GM18861 (cell line): ENCODE results near the gene ARMC5.
"Not testable (repeated sequence)": the region's sequence is repeated elsewhere in the genome, so short reads cannot be mapped to it uniquely, and the experiment has no call there.

Experiments used
- ATAC-seq: cut with Tn5 transposase; IDR thresholded peaks from one replicate; pipeline ENCODE4 v1.9.1; 2021; ENCODE audit not compliant: unreplicated experiment

ARMC5 gene, protein sequence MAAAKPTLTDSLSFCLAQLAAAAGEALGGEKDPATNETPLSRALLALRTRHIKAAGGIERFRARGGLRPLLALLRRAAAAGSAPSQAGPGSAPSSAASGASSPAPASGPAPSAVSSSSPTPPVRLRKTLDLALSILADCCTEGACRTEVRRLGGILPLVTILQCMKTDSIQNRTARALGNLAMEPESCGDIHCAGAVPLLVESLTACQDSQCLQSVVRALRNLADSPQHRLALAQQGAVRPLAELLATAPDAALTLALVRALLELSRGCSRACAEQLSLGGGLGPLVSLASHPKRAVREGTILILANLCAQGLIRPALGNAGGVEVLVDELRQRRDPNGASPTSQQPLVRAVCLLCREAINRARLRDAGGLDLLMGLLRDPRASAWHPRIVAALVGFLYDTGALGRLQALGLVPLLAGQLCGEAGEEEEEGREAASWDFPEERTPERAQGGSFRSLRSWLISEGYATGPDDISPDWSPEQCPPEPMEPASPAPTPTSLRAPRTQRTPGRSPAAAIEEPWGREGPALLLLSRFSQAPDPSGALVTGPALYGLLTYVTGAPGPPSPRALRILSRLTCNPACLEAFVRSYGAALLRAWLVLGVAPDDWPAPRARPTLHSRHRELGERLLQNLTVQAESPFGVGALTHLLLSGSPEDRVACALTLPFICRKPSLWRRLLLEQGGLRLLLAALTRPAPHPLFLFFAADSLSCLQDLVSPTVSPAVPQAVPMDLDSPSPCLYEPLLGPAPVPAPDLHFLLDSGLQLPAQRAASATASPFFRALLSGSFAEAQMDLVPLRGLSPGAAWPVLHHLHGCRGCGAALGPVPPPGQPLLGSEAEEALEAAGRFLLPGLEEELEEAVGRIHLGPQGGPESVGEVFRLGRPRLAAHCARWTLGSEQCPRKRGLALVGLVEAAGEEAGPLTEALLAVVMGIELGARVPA

GRCh38 chr16:31458844-31459686 is at the start of gene ARMC5:
TSS of gene ARMC5 (plus strand) at chr16:31459501. CDS start at chr16:31459525, 24 bp downstream.
- ATAC-seq = peak; percentile 62

GRCh38 chr16:31410082-31410481 is 49.2 kb upstream of the ARMC5 start:
- ATAC-seq = no peak

- ATAC-seq = no peak
Observed at GRCh38 chr16:31411024-31411844, 48.1 kb upstream of the ARMC5 start.

GRCh38 chr16:31412750-31413149 is 46.6 kb upstream of the ARMC5 start:
- ATAC-seq = no peak

GRCh38 chr16:31413381-31413780 is 45.9 kb upstream of the ARMC5 start:
- no peak for ATAC-seq

GRCh38 chr16:31413943-31414342 is 45.4 kb upstream of the ARMC5 start:
- no peak for ATAC-seq

- ATAC-seq = no peak
Observed at GRCh38 chr16:31414706-31415105, 44.6 kb upstream of the ARMC5 start.

DNA sequence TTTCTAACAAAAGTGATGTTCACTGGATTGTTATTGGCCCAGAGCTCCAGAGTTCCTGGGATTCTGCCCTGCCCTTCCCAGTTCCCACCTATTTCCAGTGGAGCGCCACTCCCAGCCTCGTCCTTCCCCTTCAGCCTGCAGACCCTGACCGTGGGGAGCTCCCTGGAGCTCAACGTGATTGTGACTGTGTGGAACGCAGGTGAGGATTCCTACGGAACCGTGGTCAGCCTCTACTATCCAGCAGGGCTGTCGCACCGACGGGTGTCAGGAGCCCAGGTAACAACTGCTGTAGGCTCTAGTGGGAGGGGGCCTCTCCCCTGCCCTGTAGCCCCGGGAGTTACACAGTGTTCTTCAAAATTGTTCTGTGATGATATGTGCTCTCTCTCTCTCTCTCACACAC is 42.9 kb upstream of the ARMC5 start:
- no peak for ATAC-seq

- ATAC-seq = not testable (repeated sequence)
Observed at GRCh38 chr16:31417036-31417435, 42.3 kb upstream of the ARMC5 start.

- ATAC-seq = no peak
Observed at GRCh38 chr16:31417916-31418315, 41.4 kb upstream of the ARMC5 start.

DNA sequence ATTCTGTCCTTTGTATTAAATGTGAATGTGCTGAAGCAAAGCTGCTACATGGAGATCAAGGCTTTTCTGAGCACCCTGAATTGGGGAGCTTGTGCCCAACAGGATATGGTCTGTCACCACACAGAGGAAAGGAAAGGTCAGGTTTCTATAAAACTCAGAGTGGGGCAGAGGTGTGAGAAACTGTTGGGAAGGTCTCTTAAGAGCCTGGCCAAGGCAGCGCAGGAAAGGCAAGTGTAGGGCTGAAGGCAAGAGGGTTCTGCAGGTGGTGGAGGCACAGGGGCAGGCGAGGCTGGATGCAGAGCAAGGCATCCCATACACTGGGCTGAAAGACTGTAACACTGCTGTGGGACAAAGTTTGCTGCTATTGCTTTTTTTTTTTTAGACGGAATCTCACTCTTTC is 39.3 kb upstream of the ARMC5 start:
- ATAC-seq = no peak

DNA sequence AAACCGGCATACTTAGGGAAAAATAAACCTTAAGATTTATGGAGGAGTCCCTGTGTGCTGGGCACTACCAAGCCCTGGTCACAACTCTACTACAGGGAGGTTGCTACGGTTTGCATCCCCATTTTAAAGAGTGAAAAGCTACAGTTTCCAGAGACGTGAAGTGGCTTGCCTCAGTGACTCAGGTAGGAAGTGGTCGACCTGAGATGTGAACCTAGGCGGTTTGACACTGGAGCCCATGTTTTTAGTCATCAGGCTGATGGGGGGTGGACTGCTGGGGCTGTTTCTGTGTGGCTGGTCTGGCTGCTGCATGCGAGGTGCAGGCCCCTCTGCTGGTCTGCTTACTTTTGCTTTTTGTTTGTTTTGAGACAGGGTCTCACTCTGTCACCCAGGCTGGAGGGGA is 37.7 kb upstream of the ARMC5 start:
- ATAC-seq = no peak

DNA sequence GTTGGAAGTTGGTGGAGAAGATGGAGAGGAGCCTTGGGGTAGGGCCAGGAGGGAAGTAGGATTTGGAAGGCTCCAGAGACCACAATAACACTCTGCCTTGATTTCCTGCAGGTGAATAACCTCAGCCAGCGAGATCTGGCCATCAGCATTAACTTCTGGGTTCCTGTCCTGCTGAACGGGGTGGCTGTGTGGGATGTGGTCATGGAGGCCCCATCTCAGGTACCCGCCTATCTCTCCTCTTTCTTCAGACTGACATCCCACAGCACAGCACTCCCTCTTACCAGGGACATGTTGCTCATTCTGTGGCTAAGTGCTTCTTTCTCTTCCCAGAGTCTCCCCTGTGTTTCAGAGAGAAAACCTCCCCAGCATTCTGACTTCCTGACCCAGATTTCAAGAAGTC is 36.1 kb upstream of the ARMC5 start:
- no peak for ATAC-seq

DNA sequence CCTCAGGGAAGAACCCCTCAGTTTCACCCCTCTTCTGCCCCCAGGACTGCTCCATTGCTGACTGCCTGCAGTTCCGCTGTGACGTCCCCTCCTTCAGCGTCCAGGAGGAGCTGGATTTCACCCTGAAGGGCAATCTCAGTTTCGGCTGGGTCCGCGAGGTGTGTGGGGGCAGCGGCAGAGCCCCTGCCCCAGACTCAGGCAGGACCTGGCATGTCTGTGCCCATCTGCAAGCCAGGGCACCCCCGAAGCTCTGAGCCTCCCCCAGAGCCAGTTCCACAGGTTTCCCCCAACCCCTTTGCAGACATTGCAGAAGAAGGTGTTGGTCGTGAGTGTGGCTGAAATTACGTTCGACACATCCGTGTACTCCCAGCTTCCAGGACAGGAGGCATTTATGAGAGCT is 35.5 kb upstream of the ARMC5 start:
- no peak for ATAC-seq

DNA sequence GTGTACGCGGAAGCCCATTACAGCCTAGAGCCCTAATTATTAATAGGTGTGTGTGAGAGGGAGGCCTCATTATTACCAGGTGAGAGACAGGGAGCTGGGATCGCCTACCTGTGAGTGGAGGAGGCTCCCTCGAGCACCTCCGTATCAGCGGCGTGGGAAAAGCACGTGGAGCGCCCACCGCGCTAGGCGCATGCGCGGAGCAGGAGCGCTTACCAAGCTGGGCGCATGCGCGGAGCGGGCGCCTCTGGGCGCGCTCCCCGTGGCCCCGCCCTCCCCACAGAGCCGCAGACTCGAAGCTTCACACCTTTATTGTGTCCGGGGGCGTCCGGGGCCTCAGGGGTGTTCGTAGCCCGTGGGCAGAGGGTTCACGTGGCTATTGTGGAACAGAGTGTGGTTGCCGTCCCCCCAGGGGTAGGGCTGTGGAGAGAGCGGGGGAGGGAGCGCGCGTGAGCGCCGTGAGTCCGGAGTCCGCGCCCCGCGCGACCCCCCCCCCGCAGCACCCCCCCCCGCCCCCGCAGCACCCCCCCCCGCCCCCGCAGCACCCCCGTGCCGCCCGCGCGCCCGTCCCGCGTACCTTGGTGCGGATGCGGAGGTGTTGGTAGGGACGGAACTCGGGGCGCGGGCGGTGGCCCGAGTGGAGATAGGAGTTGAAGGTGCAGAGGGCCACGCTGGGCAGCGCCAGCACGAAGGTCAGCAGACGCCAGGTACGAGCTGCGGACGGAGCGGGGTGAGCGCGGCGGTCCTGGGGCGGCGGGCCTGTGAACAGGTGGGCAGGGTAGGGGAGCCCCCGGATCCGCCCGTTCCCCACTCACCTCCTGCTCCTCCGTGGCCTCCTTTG is 31.6 kb upstream of the ARMC5 start:
- no peak for ATAC-seq

DNA sequence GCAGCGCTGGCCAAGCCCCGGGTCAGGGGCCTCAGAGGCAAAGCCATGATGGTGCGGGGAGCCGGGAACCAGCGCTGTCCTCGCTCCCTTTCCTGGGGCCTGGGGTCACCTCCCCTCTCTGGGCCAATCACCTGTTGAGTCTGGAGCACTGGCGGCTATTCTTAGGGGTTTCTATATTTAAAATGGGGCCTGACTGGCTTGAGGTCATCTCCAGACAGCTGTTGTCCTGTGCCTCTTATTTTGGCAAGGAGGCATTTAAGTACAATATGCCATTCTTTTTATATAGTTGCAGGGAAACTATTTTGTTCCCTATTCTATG is 31.1 kb upstream of the ARMC5 start, which contains the start of gene COX6A2:
COX6A2 (minus strand) TSS at position 82 of the 319 bp plus-strand sequence; CDS start at position 47, 35 bp downstream.
- ATAC-seq = no peak

- no peak for ATAC-seq
Observed at GRCh38 chr16:31428638-31429247, 30.6 kb upstream of the ARMC5 start.

- ATAC-seq = no peak
Observed at GRCh38 chr16:31429314-31429713, 30.0 kb upstream of the ARMC5 start.

- ATAC-seq = no peak
Observed at GRCh38 chr16:31429796-31430195, 29.5 kb upstream of the ARMC5 start.
